GM19463 (cell line): ENCODE data around the gene SMDT1.
A peak's percentile ranks its signal among the peaks of the same experiment; 100 is the strongest.

Experiments used
- ATAC-seq: cut with Tn5 transposase; IDR thresholded peaks from one replicate; pipeline ENCODE4 v1.9.1; 2021; ENCODE audit warnings: mild to moderate bottlenecking, moderate library complexity; ENCODE audit not compliant: unreplicated experiment

SMDT1 gene, protein sequence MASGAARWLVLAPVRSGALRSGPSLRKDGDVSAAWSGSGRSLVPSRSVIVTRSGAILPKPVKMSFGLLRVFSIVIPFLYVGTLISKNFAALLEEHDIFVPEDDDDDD

DNA sequence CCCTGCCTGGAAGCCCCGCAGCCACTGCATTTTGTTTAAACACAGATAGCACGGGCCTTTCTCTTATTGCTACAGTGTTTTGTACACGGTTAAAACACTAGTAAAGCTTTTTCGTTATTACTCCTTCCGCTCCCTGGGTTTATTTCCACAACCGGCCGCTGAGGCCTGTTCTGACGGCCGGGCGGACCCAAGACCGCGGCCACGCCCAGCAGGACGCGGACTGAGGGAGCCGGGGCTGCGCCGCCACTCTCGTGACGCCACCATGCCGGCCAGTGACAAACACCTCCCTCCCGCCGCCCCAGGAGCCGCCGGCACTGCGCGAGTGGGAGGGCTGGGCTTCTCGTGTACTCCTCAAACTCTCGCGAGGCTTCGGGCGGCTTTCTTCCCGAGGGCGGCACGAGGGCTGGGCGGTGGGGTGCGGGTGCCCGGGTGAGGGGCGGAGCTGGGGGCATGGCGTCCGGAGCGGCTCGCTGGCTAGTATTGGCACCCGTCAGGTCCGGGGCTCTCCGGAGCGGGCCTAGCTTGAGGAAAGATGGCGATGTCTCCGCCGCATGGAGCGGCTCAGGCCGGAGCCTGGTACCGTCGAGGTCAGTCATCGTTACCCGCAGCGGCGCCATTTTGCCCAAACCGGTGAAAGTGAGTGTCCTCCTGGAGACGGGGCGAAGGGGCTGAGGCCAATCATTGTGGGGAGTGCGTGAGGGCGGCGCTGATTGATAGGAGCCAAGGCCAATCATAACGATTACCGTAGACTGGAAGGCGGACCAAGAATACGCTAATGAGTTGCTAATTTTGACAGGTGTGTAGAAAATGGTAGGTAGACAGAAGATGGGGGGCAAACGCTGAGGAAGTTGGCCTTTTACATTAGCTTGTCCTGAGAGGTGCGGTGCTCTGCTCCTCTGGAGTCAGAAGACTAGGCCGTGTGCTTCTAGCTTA is at the start of gene SMDT1:
TSS of gene SMDT1 (plus strand) at position 382 of the 933 bp plus-strand sequence. CDS start at position 451, 69 bp downstream.
- peak; percentile 78 for ATAC-seq

DNA sequence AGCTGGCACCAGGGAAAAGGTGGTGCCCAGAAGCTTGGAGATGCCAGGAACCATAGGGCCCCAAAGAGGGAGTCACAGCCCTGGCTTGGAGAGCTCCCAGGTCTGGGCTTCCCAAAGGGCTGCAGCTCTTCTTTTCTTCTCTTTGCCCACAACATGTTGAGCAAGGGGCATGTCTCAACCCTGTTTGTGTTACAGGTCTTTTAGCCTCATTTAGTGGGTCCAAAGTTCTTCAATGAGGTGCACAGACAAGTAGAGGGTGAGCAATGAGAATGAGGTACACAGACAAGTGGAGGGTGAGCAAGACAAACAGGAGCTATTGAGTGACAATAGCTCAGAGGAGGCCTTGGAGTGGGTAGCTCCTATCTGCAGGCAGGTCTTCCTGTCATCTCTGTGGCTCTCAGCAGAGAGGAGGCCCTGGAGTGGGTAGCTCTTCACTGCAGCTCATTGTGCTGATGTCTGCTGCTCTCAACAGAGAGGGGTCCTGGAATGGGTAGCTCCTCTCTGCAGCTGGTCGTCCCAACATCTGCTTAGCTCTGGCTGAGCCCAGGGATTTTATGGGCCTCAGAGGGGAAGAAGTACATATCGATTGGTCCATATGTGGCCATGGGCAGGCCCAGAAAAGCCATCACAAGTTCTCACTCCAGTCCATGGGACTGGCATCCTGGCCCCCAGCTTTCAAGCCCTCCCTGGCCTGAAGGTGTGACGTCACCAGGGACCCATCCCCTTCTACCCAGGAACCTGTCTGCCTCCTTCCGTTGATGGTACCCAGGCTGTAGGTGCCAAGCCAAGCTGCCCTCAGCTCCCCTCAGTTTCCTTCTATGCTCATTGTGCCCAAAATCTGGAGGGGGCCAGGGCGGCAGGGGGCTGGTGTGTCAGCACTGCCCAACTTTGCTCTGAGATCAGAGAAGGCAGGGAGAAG is 46.0 kb upstream of the SMDT1 start:
- no peak for ATAC-seq

GRCh38 chr22:42035256-42035655 is 44.2 kb upstream of the SMDT1 start:
- ATAC-seq: no peak

GRCh38 chr22:42039271-42039670 is 40.2 kb upstream of the SMDT1 start:
- no peak for ATAC-seq

DNA sequence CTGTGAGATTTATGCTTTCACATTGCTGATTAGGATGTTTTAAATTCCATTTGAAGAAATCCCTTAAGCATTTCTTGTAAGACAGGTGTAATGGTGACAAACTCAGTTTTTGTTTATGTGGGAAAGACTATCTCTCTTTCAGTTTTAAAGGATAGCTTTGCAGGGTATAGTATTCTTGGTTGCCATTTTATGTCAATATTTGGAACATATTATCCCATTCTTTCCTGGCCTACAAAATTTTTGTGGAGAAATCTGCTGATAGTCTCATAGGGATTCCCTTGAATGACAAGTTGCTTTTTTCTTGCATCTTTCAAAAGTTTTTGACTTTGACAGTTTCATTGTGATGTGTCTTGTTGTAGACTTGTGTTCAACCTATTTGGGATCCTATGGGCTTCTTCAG is 37.7 kb upstream of the SMDT1 start:
- ATAC-seq: no peak

DNA sequence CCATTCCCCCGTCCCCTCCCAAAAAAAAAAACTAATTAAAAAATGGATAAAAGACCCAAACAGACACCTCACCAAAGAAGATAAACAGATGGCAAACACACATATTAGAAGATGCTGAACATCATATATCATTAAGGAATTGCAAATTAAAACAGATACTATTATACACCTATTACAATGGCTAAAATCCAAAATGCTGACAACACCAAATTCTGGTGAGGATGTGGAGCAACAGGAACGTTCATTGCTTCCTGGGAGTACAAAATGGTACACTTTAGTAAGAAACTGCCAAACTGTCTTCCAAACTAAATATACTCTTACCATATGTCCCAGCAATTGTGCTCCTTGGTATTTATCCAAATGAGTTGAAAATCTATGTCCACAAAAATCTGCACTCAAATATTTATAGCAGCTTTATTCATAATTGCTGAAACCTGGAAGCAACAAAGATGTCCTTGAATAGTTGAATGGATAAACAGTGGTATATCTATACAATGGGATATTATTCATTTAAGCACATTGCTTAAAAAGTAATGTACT is 28.8 kb upstream of the SMDT1 start:
- no peak for ATAC-seq

GRCh38 chr22:42052765-42053164 is 26.7 kb upstream of the SMDT1 start:
- no peak for ATAC-seq

DNA sequence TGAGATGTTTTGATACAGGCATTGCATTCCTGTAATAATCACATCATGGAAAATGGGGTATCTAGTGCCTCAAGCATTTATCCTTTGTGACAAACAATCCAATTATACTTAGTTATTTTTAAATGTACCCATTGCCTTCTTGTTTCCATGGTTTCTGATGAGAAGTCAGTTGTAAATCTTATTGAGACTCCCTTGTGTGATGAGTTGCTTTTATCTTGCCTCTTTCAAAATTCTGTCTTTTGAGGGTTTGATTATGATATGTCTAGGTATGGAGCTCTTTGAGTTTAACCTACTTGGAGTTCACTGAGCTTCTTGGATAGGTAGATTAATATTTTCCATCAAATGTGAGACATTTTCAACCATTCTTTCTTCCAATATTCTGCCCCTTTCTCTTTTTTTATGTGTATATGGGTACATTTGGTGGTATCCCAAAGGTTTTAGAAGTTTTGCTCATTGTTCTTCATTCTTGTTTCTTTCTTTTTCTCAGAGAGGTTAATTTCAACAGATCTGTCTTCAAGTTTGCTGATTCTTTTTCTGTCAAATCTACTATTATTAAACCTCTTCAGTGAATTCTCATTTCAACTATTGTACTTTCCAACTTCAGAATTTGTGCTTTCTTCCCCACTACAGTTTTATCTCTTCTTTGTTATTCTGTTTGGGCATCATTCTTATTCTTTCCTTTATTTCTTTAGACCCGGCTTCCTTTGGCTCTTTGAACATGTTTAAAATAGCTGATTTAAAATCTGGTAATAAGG is 22.6 kb upstream of the SMDT1 start:
- ATAC-seq: no peak

GRCh38 chr22:42060489-42060888 is 19.0 kb upstream of the SMDT1 start:
- ATAC-seq: no peak

DNA sequence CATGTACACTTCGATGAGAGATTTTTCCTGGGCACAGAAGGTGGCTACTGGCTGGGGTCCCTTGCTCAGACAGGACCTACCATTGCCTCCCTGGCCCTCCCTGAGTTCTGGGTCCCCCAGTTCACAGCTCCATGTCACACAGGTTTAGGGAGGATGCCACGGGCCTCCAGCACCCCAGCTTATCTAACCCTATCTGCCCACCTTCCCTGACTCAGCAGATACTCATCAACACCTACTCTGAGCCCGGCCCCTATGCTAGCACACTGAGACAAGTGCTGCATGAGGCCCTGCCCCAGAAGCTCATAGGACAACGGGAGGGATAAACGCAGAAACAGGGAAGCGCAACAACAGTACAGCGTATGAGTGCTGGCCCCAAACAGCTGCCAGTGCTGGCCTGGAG is 18.5 kb upstream of the SMDT1 start:
- no peak for ATAC-seq

DNA sequence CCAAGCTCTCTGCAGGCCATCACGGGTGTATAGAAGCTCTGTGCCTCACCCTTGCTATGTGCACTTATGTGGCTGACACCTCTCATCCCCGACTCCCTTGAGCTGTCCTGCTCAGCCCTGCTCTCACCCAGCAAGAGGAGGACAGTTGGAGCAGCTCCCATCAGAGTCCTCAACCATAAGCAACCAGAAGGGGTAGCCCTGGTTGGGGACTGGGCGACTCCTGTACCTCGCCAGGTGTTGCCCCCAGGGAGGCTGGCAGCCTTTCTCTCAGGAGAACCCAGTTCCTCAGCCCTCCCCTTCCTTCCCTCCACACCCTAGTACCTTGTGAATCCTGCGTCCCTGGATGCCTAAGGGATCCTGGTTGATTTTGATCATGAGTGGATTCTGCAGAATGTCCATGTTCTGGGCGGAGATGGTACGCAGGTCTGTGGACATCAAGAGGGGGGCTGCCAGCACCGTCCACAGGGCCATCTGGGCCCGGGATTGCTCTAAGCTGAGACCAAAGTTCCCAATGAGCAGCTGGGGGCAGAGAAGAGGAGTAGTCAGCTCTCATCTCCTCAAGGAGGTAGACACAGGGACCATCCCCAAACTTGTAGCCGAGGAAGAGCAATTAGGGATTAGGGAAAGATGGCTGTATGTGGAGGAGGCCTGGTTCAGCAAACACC is 16.9 kb upstream of the SMDT1 start:
- ATAC-seq: no peak

GRCh38 chr22:42064629-42065028 is 14.9 kb upstream of the SMDT1 start:
- no peak for ATAC-seq

- no peak for ATAC-seq
Observed at GRCh38 chr22:42065438-42066125, 13.9 kb upstream of the SMDT1 start.

DNA sequence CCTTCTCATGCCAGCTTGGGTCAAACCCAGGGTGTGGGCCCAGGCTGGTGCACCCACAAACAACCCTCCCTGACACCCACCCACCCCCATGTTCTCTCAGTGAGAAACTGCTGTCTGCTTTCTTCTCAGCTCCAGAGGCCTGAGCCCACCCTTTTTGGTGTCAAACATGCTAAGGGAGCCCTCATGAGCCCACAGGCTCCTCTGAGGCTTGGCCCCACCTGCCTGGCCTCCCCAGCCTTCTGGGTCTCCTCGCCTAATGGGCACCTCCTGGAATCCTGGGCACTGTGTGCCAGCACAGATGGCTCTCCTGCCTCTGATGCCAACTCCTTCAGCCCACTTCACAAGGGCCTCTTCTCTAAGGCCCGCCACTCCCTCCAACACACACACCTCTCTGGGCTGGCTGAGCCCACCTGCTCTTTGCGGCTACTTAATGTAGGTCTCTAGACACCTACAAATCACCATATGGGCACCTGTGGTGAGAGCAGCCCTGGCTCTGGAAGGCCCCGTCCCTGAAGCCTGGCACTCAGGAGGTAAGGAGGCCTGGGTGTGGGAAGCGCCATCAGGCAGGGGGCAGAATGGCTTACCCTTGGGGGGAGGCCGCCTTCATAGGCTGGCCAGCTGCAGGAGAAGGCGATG is 13.3 kb upstream of the SMDT1 start:
- ATAC-seq: no peak

- ATAC-seq: no peak
Observed at GRCh38 chr22:42066937-42067336, 12.6 kb upstream of the SMDT1 start.

GRCh38 chr22:42067671-42068251 is 11.7 kb upstream of the SMDT1 start:
- no peak for ATAC-seq

DNA sequence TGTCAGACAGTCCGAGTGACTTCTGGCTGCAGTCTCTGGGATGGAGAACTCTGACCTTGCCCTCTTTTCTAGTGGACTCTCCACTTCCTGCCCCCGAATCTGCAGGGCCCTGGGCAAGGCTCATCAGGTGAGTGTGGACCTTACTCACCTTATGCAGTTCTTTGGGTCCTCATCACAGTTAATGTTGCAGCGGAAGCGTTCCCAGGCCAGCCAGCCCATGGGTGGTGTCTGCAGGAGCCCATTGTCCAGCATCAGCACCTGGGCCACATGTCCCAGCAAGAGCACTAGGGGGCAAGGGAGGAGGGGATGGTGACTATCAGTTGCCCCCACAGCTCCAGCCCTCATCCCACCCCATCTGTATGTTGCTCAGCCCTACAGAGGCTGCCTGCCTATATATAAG is 11.2 kb upstream of the SMDT1 start:
- no peak for ATAC-seq

DNA sequence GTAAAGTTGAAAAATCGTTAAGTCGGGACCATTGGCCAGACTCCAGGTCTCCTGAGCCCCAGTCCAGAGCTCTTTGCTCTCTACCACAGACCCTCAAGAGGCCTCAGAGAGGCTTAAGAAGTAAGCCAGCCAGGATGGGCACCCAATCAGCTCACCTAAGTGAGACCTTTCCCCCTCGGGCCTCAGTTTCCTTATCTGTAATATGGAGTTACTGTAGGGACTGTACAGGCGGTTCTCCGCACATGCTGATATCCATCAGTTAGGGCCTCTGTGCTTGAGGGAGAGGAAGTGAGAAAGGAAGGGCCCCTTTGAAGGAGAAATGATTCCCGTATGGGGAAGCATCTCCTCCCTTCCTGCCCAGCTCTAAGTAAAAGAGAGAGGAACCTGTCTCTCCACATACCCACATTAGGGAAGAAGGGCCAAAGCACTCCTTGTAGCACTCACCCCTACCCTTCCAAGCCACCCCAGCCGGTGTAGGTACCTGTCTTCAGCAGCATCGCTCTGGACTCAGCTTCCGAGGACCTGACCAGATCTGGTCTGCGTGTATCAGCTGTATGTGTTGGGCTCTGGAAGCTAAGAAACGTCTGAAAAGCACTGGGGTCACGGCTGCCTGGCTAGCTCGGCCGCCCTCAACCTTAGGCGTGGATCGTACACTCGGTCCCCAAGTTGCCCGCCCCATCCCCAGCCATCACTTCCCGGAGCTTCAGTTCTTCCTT is 9.5 kb upstream of the SMDT1 start:
- ATAC-seq: no peak
